ENCODE measurements around the gene VSTM4.

VSTM4 gene

GRCh38 chr10:49053998-49054692, 61.2 kb downstream of the VSTM4 start:
- H3K4me1 Mint-ChIP-seq (ENCODE audit: low read depth), result no peaks in the 10 kb centered on the region
- H3K4me3 Mint-ChIP-seq, result no peak overlapping the region
- H3K36me3 Mint-ChIP-seq (ENCODE audit: low read depth), result no peaks in the 10 kb centered on the region
- intact Hi-C loops (cut with micrococcal nuclease), result no loop called here
- no peaks in the 10 kb centered on the region for H3K9me3 Mint-ChIP-seq
- H3K27me3 Mint-ChIP-seq, result peaks cover 4% of the 10 kb centered on the region
- H3K27ac Mint-ChIP-seq, result no peak overlapping the region

- H3K9me3 Mint-ChIP-seq, result no peaks in the 10 kb centered on the region
- H3K4me3 Mint-ChIP-seq, result no peak overlapping the region
- intact Hi-C loops (cut with micrococcal nuclease), result no loop called here
- peaks cover 4% of the 10 kb centered on the region for H3K27me3 Mint-ChIP-seq
- no peaks in the 10 kb centered on the region for H3K4me1 Mint-ChIP-seq (ENCODE audit: low read depth)
- H3K27ac Mint-ChIP-seq, result no peak overlapping the region
- H3K36me3 Mint-ChIP-seq (ENCODE audit: low read depth), result no peaks in the 10 kb centered on the region
These were observed 62.0 kb downstream of the VSTM4 start for GRCh38 chr10:49053053-49053997.

- H3K36me3 Mint-ChIP-seq (ENCODE audit: low read depth), result no peaks in the 10 kb centered on the region
- H3K27me3 Mint-ChIP-seq, result peaks cover 4% of the 10 kb centered on the region
- H3K4me1 Mint-ChIP-seq (ENCODE audit: low read depth), result no peaks in the 10 kb centered on the region
- H3K4me3 Mint-ChIP-seq, result no peak overlapping the region
- no peaks in the 10 kb centered on the region for H3K9me3 Mint-ChIP-seq
- no peak overlapping the region for H3K27ac Mint-ChIP-seq
- intact Hi-C loops (cut with micrococcal nuclease), result no loop called here
These were observed 63.3 kb downstream of the VSTM4 start for GRCh38 chr10:49052069-49052468.

- no peak overlapping the region for H3K4me3 Mint-ChIP-seq
- no peaks in the 10 kb centered on the region for H3K36me3 Mint-ChIP-seq (ENCODE audit: low read depth)
- intact Hi-C loops (cut with micrococcal nuclease), result no loop called here
- no peak overlapping the region for H3K27ac Mint-ChIP-seq
- H3K9me3 Mint-ChIP-seq, result peaks cover 5% of the 10 kb centered on the region
- H3K4me1 Mint-ChIP-seq (ENCODE audit: low read depth), result no peaks in the 10 kb centered on the region
- peaks cover 5% of the 10 kb centered on the region for H3K27me3 Mint-ChIP-seq
These were observed 64.4 kb downstream of the VSTM4 start for GRCh38 chr10:49050906-49051305.

GRCh38 chr10:49050366-49050765, 65.0 kb downstream of the VSTM4 start:
- Mint-ChIP-seq H3K4me1 (ENCODE audit: low read depth) (no peaks in the 10 kb centered on the region), H3K27me3 (peaks cover 8% of the 10 kb centered on the region), H3K4me3 (no peak overlapping the region), H3K27ac (no peak overlapping the region), H3K9me3 (peaks cover 11% of the 10 kb centered on the region), H3K36me3 (ENCODE audit: low read depth) (no peaks in the 10 kb centered on the region)
- intact Hi-C loops (cut with micrococcal nuclease), result no loop called here

- no peak overlapping the region for H3K27ac Mint-ChIP-seq
- H3K27me3 Mint-ChIP-seq, result peaks cover 8% of the 10 kb centered on the region
- peaks cover 12% of the 10 kb centered on the region for H3K9me3 Mint-ChIP-seq
- no peaks in the 10 kb centered on the region for H3K4me1 Mint-ChIP-seq (ENCODE audit: low read depth)
- intact Hi-C loops (cut with micrococcal nuclease), result no loop called here
- no peaks in the 10 kb centered on the region for H3K36me3 Mint-ChIP-seq (ENCODE audit: low read depth)
- no peak overlapping the region for H3K4me3 Mint-ChIP-seq
These were observed 65.7 kb downstream of the VSTM4 start for GRCh38 chr10:49049660-49050059.

- H3K4me1 Mint-ChIP-seq (ENCODE audit: low read depth), result no peaks in the 10 kb centered on the region
These were observed 68.1 kb downstream of the VSTM4 start for GRCh38 chr10:49047128-49047639.

GRCh38 chr10:49044293-49045193, 70.8 kb downstream of the VSTM4 start:
- Mint-ChIP-seq H3K36me3 (ENCODE audit: low read depth) (no peaks in the 10 kb centered on the region), H3K4me3 (no peak overlapping the region), H3K9me3 (peaks cover 12% of the 10 kb centered on the region), H3K27ac (no peak overlapping the region), H3K4me1 (ENCODE audit: low read depth) (no peaks in the 10 kb centered on the region), H3K27me3 (peaks cover 8% of the 10 kb centered on the region)
- intact Hi-C loops (cut with micrococcal nuclease), result no loop called here

More at GRCh38 chr10:49047128-49047639, 68.1 kb downstream of the VSTM4 start:
- peaks cover 8% of the 10 kb centered on the region for H3K27me3 Mint-ChIP-seq
- no peak overlapping the region for H3K4me3 Mint-ChIP-seq
- H3K36me3 Mint-ChIP-seq (ENCODE audit: low read depth), result no peaks in the 10 kb centered on the region
- peaks cover 12% of the 10 kb centered on the region for H3K9me3 Mint-ChIP-seq
- H3K27ac Mint-ChIP-seq, result no peak overlapping the region
- intact Hi-C loops (cut with micrococcal nuclease), result no loop called here

GRCh38 chr10:49040601-49041000, 74.7 kb downstream of the VSTM4 start:
- H3K36me3 Mint-ChIP-seq (ENCODE audit: low read depth), result no peaks in the 10 kb centered on the region
- H3K27me3 Mint-ChIP-seq, result peaks cover 6% of the 10 kb centered on the region
- no peak overlapping the region for H3K4me3 Mint-ChIP-seq
- peaks cover 4% of the 10 kb centered on the region for H3K9me3 Mint-ChIP-seq
- intact Hi-C loops (cut with micrococcal nuclease), result no loop called here
- no peak overlapping the region for H3K27ac Mint-ChIP-seq
- no peaks in the 10 kb centered on the region for H3K4me1 Mint-ChIP-seq (ENCODE audit: low read depth)

GRCh38 chr10:49039409-49039808, 75.9 kb downstream of the VSTM4 start:
- H3K9me3 Mint-ChIP-seq, result no peaks in the 10 kb centered on the region
- H3K36me3 Mint-ChIP-seq (ENCODE audit: low read depth), result no peaks in the 10 kb centered on the region
- H3K4me3 Mint-ChIP-seq, result no peak overlapping the region
- intact Hi-C loops (cut with micrococcal nuclease), result no loop called here
- no peaks in the 10 kb centered on the region for H3K4me1 Mint-ChIP-seq (ENCODE audit: low read depth)
- H3K27ac Mint-ChIP-seq, result no peak overlapping the region
- peaks cover 6% of the 10 kb centered on the region for H3K27me3 Mint-ChIP-seq

GRCh38 chr10:49038711-49039110, 76.6 kb downstream of the VSTM4 start:
- Mint-ChIP-seq H3K4me1 (ENCODE audit: low read depth) (no peaks in the 10 kb centered on the region), H3K4me3 (no peak overlapping the region), H3K27ac (no peak overlapping the region), H3K9me3 (no peaks in the 10 kb centered on the region), H3K36me3 (ENCODE audit: low read depth) (no peaks in the 10 kb centered on the region), H3K27me3 (peaks cover 4% of the 10 kb centered on the region)
- intact Hi-C loops (cut with micrococcal nuclease), result no loop called here

GRCh38 chr10:49037187-49037586, 78.1 kb downstream of the VSTM4 start:
- Mint-ChIP-seq H3K4me3 (no peak overlapping the region), H3K27me3 (peaks cover 4% of the 10 kb centered on the region), H3K4me1 (ENCODE audit: low read depth) (no peaks in the 10 kb centered on the region), H3K36me3 (ENCODE audit: low read depth) (no peaks in the 10 kb centered on the region), H3K27ac (no peak overlapping the region), H3K9me3 (no peaks in the 10 kb centered on the region)
- intact Hi-C loops (cut with micrococcal nuclease), result no loop called here

GRCh38 chr10:49036638-49037037, 78.7 kb downstream of the VSTM4 start:
- Mint-ChIP-seq H3K27me3 (peaks cover 4% of the 10 kb centered on the region), H3K4me1 (ENCODE audit: low read depth) (no peaks in the 10 kb centered on the region), H3K9me3 (no peaks in the 10 kb centered on the region), H3K27ac (no peak overlapping the region), H3K4me3 (no peak overlapping the region), H3K36me3 (ENCODE audit: low read depth) (no peaks in the 10 kb centered on the region)
- intact Hi-C loops (cut with micrococcal nuclease), result no loop called here

All from dendritic cell treated with granulocyte-macrophage colony-stimulating factor and Interleukin-4, amounts not matched to agents 40 ng/mL and 50 ng/mL, for 4 days (primary cell).